Measurements from ENCODE around the gene LRRN2.

DNA sequence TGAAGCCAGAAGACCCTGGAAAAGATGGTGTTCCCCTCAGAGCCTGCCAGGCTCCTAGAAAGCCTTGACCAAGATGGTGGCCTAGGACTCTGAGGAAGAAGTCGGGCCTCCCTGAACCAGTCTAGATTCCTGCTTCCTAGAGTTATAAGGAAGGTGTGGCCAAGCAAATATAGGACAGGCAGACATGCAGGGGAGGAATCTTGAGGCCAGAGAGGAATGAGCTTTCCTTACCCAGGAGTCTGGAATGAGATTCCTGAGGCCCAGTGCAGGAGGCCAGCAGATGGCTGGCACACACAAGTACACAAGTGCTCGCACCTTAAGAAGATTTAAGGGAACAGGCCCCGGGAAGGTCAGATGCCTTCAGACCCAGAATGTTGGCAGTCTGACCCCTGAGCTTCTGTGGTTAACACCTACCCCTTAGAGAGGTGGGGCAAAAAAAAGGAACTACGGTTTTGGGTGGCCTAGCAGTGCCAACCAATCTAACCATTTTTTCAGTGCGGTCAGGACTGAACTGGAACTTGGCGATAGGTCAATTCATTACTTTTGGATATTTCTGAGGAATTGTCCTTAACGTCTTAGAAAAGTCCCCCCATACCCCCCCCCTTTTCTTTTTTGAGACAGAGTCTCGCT, 96.0 kb downstream of the LRRN2 start:
- TF ChIP-seq POLR2A (IDR thresholded peaks at IDR 0.05; ENCODE audit: low read length) (no peak), GATA1 (IDR thresholded peaks at IDR 0.05; ENCODE audit: low read depth, low read length) (no peak)
